Stimulated activated CD8-positive, alpha-beta memory T cell treated with anti-CD3 and anti-CD28 coated beads, Interleukin-15, amount 100 ng/mL, for 24 hours (primary cell): Measurements from ENCODE around the gene UBXN6.

ENCODE experiments used
- DNase-seq: peaks from one replicate; pipeline ENCODE4 v3.0.0-alpha.2; 2020; ENCODE audit warnings: low read depth

The UBXN6 gene

GRCh38 chr19:4455719-4456475 is 1.7 kb downstream of the UBXN6 start:
- DNase-seq = no peak

DNA sequence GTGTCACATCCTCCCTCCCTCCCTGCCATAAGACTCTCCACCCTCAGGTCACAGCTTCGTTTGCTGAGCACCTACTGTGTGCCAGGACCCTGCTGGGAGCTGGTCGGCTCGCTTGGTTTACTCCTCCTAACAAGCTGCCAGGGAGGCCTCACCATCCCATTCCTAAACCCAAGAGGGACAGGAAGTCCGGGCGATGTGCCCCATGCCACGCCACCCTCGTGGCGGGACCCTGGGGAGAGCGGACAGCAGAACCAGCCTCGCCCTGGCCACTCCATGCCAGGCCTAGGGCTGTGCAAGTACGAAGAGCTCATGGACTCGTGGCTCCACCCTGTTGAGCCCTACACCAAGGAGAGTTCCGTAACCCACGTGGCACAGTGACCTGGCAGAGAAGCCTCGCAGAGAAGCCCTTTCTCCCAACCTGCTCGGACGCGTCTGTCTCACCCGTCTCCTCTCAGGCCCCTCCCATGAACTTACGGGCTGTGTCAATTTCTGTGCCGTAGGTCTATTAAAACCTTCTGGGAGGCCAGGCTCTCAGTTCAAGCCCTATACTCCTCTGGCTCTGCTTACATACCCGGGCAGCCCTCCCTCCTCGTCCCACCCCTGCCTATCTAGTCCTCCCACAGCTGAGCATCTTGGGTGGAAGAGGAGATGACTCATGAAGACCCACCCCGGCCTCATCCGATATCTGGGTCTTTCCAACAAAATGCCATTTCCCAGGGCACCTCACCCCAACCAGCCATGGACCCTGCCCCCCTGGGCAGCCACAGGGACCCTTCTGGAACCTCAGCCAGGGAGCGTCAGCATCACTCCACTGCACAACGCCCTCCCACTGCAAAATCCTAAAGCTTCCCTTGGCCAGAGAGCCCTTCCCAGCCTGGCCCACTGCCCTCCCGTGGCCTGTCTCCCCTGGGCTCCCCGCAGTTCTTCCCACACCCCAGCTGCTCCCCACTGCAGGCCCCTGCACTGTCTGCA is 2.6 kb downstream of the UBXN6 start:
- DNase-seq = no peak

DNA sequence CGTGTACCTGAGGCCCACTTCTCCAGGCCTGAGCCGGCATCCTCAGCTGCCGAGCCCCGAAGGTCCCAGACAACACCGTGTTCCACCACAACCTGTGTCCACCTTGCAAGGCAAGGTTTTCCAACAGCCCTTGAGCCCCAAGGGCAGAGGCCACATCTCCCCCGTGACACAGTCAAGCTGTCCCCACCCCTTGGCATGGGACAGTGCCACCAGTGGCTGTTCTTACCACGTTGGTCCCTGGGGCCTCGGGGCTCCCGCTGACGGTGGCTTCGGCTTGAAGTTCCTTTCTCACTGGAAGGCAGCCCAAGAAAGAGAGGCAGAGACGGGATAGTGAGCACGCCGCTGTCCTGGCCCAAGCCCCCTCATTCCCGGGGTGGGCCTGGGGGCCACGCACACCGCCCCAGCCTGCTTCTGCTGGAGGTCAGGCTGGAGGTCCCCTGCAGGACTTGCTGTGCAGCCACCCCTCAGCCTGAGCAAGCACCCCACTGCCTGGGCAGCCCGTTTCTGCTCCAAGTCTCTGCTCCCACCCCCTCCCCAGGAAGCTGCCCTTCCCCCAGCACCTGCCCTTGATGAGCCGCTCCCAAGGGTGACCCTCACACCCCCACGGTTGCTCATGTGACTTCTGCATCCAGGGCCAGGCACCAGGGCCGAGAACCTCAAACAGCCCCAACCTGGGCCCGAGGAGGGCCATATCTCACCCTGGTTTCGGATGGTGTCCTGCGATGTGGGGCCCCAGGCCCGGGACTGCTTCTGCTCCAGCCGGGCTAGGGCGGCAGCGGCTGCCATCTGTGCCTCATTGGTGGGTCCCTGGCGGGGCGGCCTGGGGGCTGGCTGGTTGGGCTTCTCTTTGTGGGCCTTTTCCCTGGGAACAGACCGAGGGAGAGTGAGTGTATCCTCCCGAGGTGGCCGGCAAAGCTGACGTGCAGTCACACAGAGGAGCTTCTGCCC is 4.1 kb downstream of the UBXN6 start:
- no peak for DNase-seq

DNA sequence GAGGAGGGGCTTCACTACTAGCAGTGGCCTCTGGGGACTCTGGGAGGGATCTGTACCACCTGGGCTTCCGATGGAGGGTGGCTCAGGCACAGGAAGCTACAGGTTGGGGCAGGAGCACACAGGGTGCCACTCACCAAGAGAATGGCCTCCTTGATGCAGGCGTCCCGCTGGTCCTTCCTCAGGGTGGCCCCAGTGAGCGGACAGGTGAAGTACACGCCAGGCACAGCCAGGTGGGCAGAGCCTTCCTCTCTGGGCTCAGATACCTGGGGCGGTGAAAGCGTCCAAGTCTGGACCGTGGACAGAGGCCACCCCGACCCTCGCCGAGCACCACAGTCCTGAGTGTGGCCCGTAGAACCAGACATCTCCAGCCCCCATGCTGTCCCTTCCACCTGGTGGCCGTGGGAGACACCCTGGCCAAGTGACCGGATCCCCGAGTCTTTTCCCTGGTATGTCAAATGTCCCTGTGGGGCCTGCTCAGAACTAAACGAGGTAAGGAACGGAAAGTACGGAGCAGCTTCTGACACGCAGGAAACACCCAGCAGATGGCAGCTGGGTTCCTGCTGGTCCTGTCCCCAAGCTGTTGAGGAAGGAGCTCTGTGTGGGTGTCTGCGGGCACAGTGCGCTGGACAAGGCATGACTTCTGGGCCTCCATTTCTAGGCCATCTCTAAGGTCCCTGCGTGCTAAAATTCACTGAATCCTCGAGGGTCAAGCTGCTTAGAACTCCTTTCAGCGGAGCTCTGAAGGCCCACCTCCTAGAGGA is 5.2 kb downstream of the UBXN6 start:
- DNase-seq = no peak

DNA sequence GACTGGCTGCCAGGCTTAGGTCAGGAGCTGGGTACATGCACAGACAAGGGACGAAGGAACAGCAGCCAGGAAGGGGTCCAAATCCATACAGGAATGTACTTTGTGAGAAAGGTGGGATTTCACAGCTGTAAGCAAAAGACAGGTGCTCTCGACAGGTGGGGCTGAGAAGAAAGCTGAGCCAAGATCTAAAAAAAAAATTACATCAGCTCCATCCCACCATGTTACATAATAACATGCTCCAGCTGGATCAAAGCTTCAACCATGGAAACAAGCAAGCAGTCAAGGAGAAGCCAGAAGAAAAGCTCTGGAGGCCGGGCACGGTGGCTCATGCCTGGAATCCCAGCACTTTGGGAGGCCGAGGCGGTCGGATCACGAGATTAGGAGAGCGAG is 8.0 kb downstream of the UBXN6 start:
- no peak for DNase-seq

DNA sequence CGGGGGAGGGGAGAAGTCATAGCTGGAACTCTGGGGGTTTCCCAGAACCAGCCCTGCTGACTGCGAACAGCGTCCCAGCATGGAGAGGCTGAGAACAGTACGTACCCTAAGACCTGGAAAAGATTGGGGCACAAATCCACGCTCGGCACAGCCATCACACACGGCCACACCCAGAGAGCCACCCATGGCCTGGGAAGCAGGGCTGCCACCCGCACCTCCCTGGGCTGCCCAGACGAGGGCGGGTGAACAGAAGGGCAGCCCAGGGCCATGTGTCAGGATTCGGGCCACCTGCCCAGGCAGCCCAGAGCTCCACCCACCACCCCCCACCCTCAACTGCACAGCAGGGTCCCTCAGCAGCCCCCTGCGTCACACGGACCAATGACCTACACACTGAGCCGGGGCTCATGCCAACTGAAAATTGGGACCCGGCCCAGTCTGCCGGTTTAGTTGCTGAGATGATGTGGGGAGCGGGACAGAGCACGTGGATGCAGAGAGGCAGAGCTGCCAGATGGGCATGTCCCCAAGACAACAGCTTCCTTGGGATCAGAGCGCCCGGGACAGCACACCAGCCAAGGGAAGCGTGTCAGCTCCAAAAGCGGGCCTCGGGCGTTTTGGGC is 8.5 kb downstream of the UBXN6 start:
- no peak for DNase-seq

GRCh38 chr19:4448147-4448985 is 9.2 kb downstream of the UBXN6 start:
- no peak for DNase-seq

- no peak for DNase-seq
Observed at GRCh38 chr19:4447327-4448146, 10.1 kb downstream of the UBXN6 start.

GRCh38 chr19:4446704-4447200 is 10.8 kb downstream of the UBXN6 start:
- no peak for DNase-seq

GRCh38 chr19:4445963-4446703 is 11.5 kb downstream of the UBXN6 start:
- no peak for DNase-seq

DNA sequence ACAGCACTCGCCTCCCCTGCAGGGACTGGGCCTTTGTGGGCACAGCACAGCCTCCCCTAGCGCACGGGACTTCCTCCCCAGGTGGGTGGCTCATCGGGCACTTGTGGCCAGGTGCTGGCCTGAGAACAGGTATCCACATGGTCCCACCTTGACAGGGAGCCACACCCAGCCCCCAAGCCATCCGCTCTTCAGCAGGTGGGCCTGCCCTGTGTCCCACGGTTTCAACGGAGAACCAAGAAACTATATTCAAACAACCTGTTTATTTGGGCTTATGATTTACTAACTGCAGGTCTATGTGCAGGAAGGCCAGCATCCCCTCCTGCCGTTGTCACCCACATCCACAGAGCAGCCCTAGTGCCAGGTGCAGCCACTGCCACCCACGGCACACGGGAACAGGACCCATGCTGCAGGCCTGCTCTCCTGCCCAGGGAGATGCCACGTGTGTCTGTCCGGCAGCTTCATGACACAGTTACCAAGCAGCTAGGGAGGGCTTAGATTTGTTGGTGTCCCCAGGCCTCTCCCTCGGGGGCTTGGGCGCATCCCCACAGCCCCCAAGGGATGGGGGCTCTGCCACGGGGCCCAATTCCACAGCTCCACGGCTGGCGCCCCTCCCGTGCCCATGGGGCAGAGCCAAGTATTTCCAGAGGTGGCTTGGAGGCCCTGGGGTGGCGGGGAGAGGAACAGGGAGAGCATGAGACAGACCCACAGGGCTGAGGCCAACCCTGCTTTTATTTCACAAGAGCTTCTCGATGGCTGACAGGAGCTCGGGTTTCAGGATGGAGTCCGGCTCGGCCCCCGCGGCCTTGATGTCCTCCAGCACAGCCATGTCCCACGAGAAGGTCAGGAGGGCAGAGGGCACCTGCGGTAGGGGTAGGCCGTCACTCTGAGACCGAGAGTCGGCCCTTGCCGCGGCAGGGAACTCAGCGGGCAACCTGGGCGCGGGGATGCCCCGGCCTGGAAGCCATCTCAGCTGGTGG is 12.5 kb downstream of the UBXN6 start:
- DNase-seq = no peak

DNA sequence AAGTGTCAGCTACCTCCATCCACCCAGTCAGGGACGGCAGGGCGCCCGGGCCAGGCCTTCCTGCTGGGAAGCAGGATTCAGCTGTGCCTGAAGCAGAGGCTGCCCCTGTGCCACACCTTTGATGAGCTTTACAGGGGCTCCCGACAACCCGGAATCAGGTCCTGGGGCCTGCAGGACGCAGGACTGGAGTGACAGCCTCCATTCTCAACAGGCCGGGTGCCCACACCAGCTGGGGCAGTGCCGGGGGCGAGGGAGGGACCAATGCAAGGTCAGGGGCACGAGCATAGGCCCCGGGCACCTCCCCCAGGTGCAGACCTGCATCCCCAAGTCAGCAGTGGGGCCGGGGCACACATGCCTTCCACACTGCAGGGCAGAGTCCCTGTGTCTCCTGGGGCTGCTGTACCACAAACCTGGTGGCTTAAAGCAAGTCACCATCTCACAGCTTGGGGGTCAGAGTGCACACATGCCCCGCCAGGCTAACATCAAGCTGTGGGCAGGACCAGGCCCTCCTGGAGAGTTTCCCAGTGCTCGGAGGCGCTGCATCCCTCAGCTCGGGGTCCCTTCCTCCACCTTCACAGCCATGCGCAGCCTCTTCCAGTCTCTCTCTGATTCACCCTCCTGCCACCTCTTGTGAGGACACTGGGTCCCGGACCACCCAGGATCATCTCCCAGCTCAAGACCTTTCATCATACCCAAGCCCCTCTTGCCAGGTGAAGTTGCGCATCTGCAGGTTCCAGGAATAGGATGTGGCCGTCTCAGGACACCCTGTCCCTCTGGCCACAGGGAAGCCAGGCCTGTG is 13.4 kb downstream of the UBXN6 start:
- DNase-seq = no peak

GRCh38 chr19:4443188-4443587 is 14.4 kb downstream of the UBXN6 start:
- DNase-seq = no peak

DNA sequence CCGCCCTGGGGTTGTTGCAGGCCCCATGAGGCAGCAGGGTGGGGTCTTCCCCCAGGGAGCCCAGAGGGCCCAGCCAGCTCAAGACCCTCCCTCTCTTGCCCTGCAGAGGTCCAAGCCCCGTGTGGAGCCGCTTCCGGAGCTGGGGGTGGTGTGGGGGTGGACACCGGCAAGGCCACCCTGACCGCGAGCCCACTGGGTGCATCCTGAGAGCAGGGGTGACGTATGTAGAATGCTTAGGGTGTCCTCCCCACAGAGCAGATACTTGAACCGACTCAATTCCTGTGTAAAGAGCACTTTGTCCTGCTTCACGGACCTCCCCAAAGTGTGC is 14.8 kb downstream of the UBXN6 start:
- no peak for DNase-seq

GRCh38 chr19:4441994-4442818 is 15.4 kb downstream of the UBXN6 start:
- DNase-seq = no peak
